Ascending aorta (tissue), 2 donors: ENCODE results near the gene EVC2. TPM values are rescaled to one million over a fixed set of nuclear protein-coding genes. Genes with fewer than 3 reads are reported as not detected.

Experiments
- DNase-seq, 2 donors: peaks; one replicate each; pipeline ENCODE4 v3.0.0-alpha.2; 2019; ENCODE audit warnings: low spot score in 2 of 2
- H3K27ac ChIP-seq, 2 donors: fragments of 200-600 bp; sonication (generic); one replicate each; pipeline ENCODE4 v1.5.1; 2016 to 2017; ENCODE audit warnings: mild to moderate bottlenecking in 1 of 2
- H3K27me3 ChIP-seq: fragments of 200-600 bp; sonication (generic); one replicate; pipeline ENCODE4 v1.5.1; 2017
- H3K36me3 ChIP-seq, 2 donors: fragments of 200-600 bp; sonication (generic); one replicate each; pipeline ENCODE4 v1.5.1; 2016
- H3K4me1 ChIP-seq, 2 donors: fragments of 200-600 bp; sonication (generic); one replicate each; pipeline ENCODE4 v1.5.1; 2016 to 2017; ENCODE audit warnings: mild to moderate bottlenecking in 1 of 2
- H3K4me3 ChIP-seq, 2 donors: fragments of 200-600 bp; sonication (generic); one replicate each; pipeline ENCODE4 v1.5.1; 2016 to 2017; ENCODE audit warnings: mild to moderate bottlenecking in 1 of 2
- H3K9me3 ChIP-seq, 2 donors: fragments of 200-600 bp; sonication (generic); one replicate each; pipeline ENCODE4 v1.5.1; 2016
- intact Hi-C: fragments of 100-400 bp; cut with DNase I; formaldehyde crosslinking; loops from one replicate; pipeline ENCODE4 v1.15.1; 2023
- total RNA-seq: library from RNA; depleted of rRNA; stranded (reverse); fragments of >200 nt; gene quantifications from one replicate; pipeline ENCODE4 v1.1.0, GENCODE V29; 2016
- TF ChIP-seq, protein P1 (sequence below), 3 experiments: fragments of 200-600 bp in 2 of 3; fragments of 450-650 bp in 1 of 3; sonication (generic) in 2 of 3; IDR thresholded peaks; one replicate each; pipeline ENCODE4 v1.5.1; 2016 to 2019; ENCODE audit warnings: antibody characterized with exemption in 3 of 3, mild to moderate bottlenecking in 1 of 3, moderate library complexity in 1 of 3

Gene EVC2
- total RNA-seq, 1 donor from 2014 or later, result 5.7 TPM

DNA sequence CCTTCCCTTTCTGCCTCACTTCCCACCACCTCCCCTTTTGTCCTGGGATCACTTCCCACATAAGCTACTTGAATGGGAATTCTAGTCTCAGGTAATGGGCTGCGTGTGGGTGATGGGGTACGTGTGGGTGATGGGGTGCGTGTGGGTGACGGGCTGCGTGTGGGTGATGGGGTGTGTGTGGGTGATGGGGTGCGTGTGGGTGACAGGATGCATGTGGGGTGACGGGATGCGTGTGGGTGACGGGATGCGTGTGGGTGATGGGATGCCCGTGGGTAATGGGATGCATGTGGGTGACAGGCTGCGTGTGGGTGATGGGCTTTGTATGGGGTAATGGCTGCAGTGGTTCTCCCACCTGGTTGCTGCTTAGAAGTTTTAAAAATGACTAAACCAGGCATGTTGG lies 43.6 kb downstream of the EVC2 start:
- no peaks in the 10 kb centered on the region for H3K27me3 ChIP-seq
- H3K27ac ChIP-seq, result no peak overlapping the region
- no peaks in the 10 kb centered on the region for H3K9me3 ChIP-seq
- H3K36me3 ChIP-seq, result peaks cover 12 to 43% of the 10 kb centered on the region in 2 donors
- TF ChIP-seq, protein P1, sequence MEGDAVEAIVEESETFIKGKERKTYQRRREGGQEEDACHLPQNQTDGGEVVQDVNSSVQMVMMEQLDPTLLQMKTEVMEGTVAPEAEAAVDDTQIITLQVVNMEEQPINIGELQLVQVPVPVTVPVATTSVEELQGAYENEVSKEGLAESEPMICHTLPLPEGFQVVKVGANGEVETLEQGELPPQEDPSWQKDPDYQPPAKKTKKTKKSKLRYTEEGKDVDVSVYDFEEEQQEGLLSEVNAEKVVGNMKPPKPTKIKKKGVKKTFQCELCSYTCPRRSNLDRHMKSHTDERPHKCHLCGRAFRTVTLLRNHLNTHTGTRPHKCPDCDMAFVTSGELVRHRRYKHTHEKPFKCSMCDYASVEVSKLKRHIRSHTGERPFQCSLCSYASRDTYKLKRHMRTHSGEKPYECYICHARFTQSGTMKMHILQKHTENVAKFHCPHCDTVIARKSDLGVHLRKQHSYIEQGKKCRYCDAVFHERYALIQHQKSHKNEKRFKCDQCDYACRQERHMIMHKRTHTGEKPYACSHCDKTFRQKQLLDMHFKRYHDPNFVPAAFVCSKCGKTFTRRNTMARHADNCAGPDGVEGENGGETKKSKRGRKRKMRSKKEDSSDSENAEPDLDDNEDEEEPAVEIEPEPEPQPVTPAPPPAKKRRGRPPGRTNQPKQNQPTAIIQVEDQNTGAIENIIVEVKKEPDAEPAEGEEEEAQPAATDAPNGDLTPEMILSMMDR (IDR thresholded peaks at IDR 0.05), result no peak
- no peaks in the 10 kb centered on the region for H3K4me1 ChIP-seq
- intact Hi-C loops, result no loop called here
- H3K4me3 ChIP-seq, result no peak overlapping the region
- no peak for DNase-seq

DNA sequence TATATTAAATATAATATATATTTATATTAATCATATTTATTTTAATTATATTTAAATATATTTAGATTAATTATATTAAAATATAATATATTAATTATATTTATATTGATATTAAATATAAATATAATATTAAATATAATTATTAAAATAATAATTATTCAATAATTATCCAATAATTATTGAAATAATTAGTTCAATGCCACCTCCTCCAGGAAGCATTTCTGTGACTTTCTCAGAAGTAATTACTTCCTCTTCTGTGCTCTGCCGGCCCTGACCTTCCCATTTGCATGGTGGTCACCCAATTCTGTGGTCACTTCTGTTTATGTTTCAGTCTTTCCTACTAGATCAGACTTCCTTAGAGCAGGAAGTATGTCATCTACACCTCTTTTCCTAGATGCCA lies 45.8 kb downstream of the EVC2 start:
- H3K4me1 ChIP-seq, result no peaks in the 10 kb centered on the region
- no peak overlapping the region for H3K4me3 ChIP-seq
- no peak for DNase-seq
- TF ChIP-seq, protein P1 (IDR thresholded peaks at IDR 0.05), result no peak
- no peaks in the 10 kb centered on the region for H3K9me3 ChIP-seq
- no peak overlapping the region for H3K27ac ChIP-seq
- no peaks in the 10 kb centered on the region for H3K27me3 ChIP-seq
- H3K36me3 ChIP-seq, result peaks cover 12 to 49% of the 10 kb centered on the region in 2 donors
- intact Hi-C loops, result no loop called here

DNA sequence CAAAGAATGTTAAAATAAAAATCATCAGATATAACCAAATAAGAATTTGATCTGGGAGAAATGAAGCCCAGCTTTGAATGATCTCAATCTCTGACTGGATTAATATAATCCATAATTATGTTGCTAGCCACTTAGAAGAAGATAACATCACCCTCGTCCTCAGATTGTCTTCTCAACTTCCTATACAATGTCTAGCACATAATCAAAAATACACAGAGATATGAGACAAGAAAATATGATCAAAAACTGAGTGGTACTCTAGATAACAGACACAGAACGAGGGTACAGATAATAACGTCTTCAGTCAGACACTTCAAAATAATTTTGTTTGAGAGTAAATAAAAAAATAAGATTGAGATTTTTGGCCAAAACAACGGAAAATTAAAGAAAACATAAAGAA lies 47.1 kb downstream of the EVC2 start:
- H3K27me3 ChIP-seq, result no peaks in the 10 kb centered on the region
- no peaks in the 10 kb centered on the region for H3K4me1 ChIP-seq
- TF ChIP-seq, protein P1 (IDR thresholded peaks at IDR 0.05), result no peak
- no peak for DNase-seq
- H3K4me3 ChIP-seq, result no peak overlapping the region
- H3K36me3 ChIP-seq, result peaks cover 12 to 49% of the 10 kb centered on the region in 2 donors
- H3K9me3 ChIP-seq, result no peaks in the 10 kb centered on the region
- H3K27ac ChIP-seq, result no peak overlapping the region
- intact Hi-C loops, result no loop called here

DNA sequence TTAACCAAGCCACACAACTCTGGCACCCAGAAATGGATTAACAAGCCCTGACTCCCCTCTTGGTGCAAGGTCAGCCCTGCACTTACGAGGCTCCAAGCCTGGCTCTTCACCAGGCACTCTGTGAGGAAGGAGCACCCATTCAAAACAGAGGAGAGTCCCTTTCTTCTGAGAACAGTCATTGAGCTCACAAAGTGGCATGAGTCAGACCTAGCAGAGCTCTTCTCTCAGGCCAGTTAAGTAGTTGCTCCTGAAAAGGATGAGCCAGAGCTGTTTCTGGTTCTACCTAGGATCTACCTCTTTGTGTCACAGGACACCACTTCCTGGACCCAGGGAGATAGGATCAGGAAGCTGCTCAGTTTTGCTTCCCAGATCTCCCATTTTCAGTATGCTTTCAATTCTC lies 48.2 kb downstream of the EVC2 start:
- no peaks in the 10 kb centered on the region for H3K9me3 ChIP-seq
- H3K4me3 ChIP-seq, result no peak overlapping the region
- no peak overlapping the region for H3K27ac ChIP-seq
- intact Hi-C loops, result no loop called here
- H3K36me3 ChIP-seq, result peaks cover 10 to 44% of the 10 kb centered on the region in 2 donors
- no peak for DNase-seq
- TF ChIP-seq, protein P1 (IDR thresholded peaks at IDR 0.05), result no peak
- no peaks in the 10 kb centered on the region for H3K4me1 ChIP-seq
- H3K27me3 ChIP-seq, result no peaks in the 10 kb centered on the region

DNA sequence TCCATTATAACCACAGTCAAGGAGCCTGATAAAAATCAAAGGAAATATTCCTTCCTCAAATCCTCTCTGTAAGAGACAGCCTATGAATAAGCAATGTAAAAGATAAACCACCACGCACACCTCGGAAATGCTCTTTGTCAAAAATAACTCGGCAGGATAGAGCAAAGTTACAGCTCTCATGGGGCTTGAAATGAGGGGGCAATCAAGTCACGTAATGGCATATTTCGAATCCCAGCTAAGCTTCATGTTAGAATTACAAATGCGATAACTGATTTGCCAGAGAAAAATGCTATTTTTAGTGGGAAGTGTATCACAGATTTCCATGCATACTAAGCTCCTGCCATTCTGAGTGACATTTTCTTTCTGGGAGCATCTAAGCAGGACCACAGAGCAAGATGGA lies 49.4 kb downstream of the EVC2 start:
- peaks cover 16 to 36% of the 10 kb centered on the region in 2 donors for H3K36me3 ChIP-seq
- H3K4me3 ChIP-seq, result no peak overlapping the region
- intact Hi-C loops, result no loop called here
- TF ChIP-seq, protein P1 (IDR thresholded peaks at IDR 0.05), result no peak
- DNase-seq, result no peak
- H3K9me3 ChIP-seq, result no peaks in the 10 kb centered on the region
- no peaks in the 10 kb centered on the region for H3K27me3 ChIP-seq
- H3K4me1 ChIP-seq, result no peaks in the 10 kb centered on the region
- H3K27ac ChIP-seq, result no peak overlapping the region

DNA sequence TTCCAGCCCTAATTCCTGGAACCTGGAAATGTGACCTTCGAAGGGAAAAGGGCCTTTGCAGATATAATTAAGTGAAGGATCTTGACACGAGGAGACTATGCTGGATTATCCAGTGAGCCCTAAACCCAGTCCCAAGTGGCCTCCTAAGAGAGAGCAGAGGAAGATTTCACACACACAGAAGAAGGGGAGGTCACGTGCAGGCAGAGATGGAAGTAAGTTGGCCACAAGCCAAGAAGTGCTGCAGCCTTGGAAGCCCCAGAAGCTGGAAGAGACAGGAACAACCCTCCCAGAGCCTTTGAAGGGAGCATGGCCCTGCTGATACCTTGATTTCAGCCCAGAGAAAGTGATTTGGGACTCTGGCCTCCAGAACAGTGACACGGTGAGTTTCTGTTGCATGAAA lies 51.9 kb downstream of the EVC2 start:
- intact Hi-C loops, result no loop called here
- H3K27ac ChIP-seq, result no peak overlapping the region
- no peaks in the 10 kb centered on the region for H3K4me1 ChIP-seq
- H3K4me3 ChIP-seq, result no peak overlapping the region
- H3K9me3 ChIP-seq, result no peaks in the 10 kb centered on the region
- peaks cover 13 to 44% of the 10 kb centered on the region in 2 donors for H3K36me3 ChIP-seq
- TF ChIP-seq, protein P1 (IDR thresholded peaks at IDR 0.05), result no peak
- DNase-seq, result no peak
- no peaks in the 10 kb centered on the region for H3K27me3 ChIP-seq
